Kidney epithelial cell (primary cell): ENCODE data around the gene PVR. TPM values are rescaled to one million over a fixed set of nuclear protein-coding genes. Genes with fewer than 3 reads are reported as not detected.

Experiments used
- DNase-seq: peaks from one replicate; pipeline ENCODE4 v3.0.0-alpha.2; 2010; ENCODE audit warnings: low read depth
- H3K27me3 ChIP-seq: 2 replicates; pipeline ENCODE4 v1.6.0; 2011; ENCODE audit warnings: low read length; ENCODE audit not compliant: control insufficient read depth, insufficient read depth
- H3K36me3 ChIP-seq: 2 replicates; pipeline ENCODE4 v1.5.1; 2011; ENCODE audit warnings: low read length; ENCODE audit not compliant: control insufficient read depth, insufficient read depth
- H3K4me3 ChIP-seq: 2 replicates; pipeline ENCODE4 v1.5.1; 2011; ENCODE audit warnings: low read depth, mild to moderate bottlenecking, control low read depth, low read length
- total RNA-seq: library from RNA; depleted of rRNA; stranded (reverse); fragments of >200 nt; gene quantifications from 2 replicates; pipeline ENCODE4 v1.2.3, GENCODE V29; 2015
- TF ChIP-seq, protein P1 (sequence below): IDR thresholded peaks from 2 replicates; pipeline ENCODE4 v1.5.1; 2011; ENCODE audit warnings: mild to moderate bottlenecking, moderate library complexity, low read length, control low read depth, inconsistent platforms; ENCODE audit not compliant: insufficient read depth, poor library complexity, severe bottlenecking

Gene PVR
- total RNA-seq, 1 donor from 2014 or later: 176 TPM

DNA sequence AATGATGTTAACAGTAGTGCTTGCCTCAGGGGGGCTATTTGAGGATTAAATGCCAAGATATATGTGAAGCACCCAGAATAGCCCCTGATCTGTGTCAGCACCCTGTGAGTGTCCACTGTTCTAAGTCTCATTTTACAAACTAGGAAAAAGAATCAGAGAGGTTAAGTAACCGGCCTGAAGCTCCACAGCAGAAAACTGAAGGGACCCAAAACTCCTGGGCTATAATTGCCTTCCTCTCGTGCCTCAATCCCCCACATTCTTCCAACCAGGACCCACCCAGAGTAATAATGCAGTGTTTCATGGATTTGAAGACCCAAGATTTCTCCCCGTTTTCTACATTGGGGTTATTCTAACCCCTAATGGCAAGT is 2.3 kb downstream of the PVR start:
- no peak overlapping the region for H3K4me3 ChIP-seq
- no peak for DNase-seq
- no peaks in the 10 kb centered on the region for H3K27me3 ChIP-seq
- peaks cover 2% of the 10 kb centered on the region for H3K36me3 ChIP-seq
- TF ChIP-seq, protein P1, sequence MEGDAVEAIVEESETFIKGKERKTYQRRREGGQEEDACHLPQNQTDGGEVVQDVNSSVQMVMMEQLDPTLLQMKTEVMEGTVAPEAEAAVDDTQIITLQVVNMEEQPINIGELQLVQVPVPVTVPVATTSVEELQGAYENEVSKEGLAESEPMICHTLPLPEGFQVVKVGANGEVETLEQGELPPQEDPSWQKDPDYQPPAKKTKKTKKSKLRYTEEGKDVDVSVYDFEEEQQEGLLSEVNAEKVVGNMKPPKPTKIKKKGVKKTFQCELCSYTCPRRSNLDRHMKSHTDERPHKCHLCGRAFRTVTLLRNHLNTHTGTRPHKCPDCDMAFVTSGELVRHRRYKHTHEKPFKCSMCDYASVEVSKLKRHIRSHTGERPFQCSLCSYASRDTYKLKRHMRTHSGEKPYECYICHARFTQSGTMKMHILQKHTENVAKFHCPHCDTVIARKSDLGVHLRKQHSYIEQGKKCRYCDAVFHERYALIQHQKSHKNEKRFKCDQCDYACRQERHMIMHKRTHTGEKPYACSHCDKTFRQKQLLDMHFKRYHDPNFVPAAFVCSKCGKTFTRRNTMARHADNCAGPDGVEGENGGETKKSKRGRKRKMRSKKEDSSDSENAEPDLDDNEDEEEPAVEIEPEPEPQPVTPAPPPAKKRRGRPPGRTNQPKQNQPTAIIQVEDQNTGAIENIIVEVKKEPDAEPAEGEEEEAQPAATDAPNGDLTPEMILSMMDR: no peak

DNA sequence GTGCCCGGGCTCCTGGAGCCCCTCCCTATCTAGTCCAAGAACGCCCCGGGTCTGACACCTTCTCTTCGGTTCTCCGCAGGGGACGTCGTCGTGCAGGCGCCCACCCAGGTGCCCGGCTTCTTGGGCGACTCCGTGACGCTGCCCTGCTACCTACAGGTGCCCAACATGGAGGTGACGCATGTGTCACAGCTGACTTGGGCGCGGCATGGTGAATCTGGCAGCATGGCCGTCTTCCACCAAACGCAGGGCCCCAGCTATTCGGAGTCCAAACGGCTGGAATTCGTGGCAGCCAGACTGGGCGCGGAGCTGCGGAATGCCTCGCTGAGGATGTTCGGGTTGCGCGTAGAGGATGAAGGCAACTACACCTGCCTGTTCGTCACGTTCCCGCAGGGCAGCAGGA is 3.4 kb downstream of the PVR start:
- TF ChIP-seq, protein P1: no peak
- H3K4me3 ChIP-seq: no peak overlapping the region

DNA sequence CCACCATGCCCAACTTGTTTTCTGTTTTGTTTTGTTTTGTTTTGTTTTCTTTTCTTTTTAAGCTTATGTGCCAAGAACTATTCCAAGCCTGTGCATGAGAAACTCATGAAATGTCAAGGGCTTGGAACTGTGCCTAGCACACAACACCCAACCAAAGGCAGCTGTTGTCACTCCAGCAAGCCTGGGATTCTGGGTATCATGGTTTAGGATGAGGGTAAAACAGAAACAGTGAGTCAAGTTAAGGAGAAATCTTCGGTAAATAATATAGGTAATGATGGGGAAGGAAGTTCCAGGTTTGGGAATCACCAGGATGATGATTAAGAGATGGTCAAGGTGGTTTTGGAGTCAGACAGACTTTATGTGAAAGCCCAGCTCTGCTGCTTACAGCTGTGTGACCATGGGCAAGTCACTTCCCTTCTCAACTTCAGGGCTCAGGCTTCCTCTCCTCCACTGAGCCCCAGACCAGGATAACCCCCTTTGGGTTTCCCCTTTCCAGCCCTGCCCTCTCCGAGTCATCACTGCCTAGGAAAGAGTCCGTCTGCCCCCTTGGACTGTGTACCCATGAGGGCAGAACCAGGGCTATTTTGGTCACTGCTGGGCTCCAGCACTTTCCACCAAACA is 5.0 kb downstream of the PVR start:
- Histone ChIP-seq H3K36me3 (peaks cover 4% of the 10 kb centered on the region), H3K27me3 (no peaks in the 10 kb centered on the region), H3K4me3 (no peak overlapping the region)
- TF ChIP-seq, protein P1: no peak
- no peak for DNase-seq

More for the DNA sequence above, 3.4 kb downstream of the PVR start:
- Histone ChIP-seq H3K27me3 (no peaks in the 10 kb centered on the region), H3K36me3 (peaks cover 2% of the 10 kb centered on the region)
- no peak for DNase-seq

DNA sequence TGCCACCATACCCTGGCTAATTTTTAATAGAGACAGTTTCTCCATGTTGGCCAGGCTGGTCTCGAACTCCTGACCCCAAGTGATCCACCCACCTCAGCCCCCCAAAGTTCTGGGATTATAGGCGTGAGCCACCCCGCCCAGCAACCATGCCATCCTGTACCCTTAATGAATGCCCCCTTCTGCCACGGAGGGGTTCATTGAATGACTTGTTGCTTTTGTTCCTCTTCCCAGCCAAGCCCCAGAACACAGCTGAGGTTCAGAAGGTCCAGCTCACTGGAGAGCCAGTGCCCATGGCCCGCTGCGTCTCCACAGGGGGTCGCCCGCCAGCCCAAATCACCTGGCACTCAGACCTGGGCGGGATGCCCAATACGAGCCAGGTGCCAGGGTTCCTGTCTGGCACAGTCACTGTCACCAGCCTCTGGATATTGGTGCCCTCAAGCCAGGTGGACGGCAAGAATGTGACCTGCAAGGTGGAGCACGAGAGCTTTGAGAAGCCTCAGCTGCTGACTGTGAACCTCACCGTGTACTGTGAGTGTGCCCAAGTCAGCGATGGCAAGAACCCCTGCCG is 6.0 kb downstream of the PVR start:
- Histone ChIP-seq H3K4me3 (no peak overlapping the region), H3K27me3 (no peaks in the 10 kb centered on the region), H3K36me3 (peaks cover 6% of the 10 kb centered on the region)
- TF ChIP-seq, protein P1: no peak
- no peak for DNase-seq

DNA sequence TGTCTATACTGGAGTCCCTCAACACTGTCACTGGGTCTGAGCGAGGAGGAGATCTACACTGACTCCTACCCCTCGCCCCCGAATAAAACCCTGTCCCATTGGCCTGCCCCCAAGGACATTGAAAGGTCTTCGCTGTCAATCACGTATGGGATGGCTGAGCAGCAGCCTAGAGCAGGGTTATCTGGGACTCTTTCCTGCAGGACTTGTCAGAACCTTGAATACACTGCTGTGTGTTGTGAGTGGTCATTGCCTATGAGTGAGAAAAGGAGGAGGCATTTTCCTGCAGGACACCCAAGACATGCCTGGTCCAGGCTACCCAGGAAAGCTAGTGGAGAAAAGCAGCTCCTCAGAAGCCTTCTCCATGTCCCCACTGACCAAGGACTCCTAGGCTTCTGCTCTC is 9.6 kb downstream of the PVR start:
- H3K36me3 ChIP-seq: peaks cover 4% of the 10 kb centered on the region
- TF ChIP-seq, protein P1: no peak
- H3K27me3 ChIP-seq: no peaks in the 10 kb centered on the region
- no peak for DNase-seq
- no peak overlapping the region for H3K4me3 ChIP-seq
